RPMI8226 (cell line): ENCODE measurements around the gene E2F6.
"Not testable (repeated sequence)": the region's sequence is repeated elsewhere in the genome, so short reads cannot be mapped to it uniquely, and the experiment has no call there.

Experiments used
- DNase-seq: peaks from one replicate; pipeline ENCODE4 v3.0.0-alpha.2; 2015

Gene E2F6

GRCh38 chr2:11411768-11412448, 54.1 kb downstream of the E2F6 start:
- DNase-seq = no peak

- DNase-seq = no peak
Observed at GRCh38 chr2:11411244-11411643, 54.7 kb downstream of the E2F6 start.

- DNase-seq = no peak
Observed at GRCh38 chr2:11410101-11410500, 55.9 kb downstream of the E2F6 start.

GRCh38 chr2:11409572-11409959, 56.4 kb downstream of the E2F6 start:
- no peak for DNase-seq

DNA sequence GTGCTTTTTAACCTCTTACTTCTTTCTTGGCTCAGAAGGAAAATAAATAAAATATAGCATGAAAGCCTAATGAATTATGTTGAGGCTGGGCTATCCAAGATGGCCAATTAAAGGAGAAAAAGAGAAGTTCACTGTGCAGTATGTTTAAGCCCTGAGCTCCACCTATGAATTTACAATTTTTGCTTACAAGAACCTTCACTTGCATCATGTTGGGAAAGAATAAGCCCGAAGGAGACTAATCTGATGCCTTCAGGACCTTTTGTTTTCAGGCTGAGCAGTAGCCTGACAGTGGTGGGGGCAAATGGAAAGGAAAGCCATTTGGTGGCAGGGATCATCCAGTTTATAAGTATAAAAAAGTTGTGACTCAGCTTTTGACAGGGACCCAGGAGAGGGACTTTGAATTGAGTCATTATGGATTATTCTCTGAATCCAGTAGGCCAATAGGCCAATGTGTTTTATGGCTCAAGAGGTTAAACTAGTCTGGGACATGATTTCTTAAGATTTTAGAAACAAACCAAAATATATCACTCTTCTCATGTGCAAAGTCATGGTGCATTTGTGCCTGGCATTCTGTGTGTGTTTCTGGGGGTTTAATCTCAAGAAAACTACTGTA, 56.9 kb downstream of the E2F6 start:
- no peak for DNase-seq

GRCh38 chr2:11407413-11407812, 58.5 kb downstream of the E2F6 start:
- no peak for DNase-seq

DNA sequence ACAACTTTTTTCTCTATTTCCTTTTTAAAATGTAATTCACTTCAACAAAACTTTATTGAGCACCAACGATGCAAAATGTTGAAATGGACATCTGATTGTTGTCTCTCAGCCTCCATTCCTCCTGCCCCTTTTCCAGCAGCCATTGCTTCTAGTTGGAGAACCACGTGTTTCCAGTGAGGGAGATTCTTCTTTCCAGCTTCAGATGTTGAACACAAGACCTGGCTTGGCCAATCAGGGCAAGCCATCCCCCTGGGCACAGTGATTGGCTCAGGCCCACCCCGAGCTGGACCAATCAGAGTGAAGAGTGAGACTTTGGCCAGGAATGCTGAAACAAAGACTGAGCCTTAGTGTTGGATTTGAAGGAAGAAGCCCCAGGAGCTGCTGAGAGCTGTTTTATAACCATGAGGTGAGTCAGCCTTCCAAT, 59.0 kb downstream of the E2F6 start:
- DNase-seq = no peak

GRCh38 chr2:11406267-11406957, 59.5 kb downstream of the E2F6 start:
- DNase-seq = no peak

- DNase-seq = no peak
Observed at GRCh38 chr2:11405599-11406266, 60.2 kb downstream of the E2F6 start.

DNA sequence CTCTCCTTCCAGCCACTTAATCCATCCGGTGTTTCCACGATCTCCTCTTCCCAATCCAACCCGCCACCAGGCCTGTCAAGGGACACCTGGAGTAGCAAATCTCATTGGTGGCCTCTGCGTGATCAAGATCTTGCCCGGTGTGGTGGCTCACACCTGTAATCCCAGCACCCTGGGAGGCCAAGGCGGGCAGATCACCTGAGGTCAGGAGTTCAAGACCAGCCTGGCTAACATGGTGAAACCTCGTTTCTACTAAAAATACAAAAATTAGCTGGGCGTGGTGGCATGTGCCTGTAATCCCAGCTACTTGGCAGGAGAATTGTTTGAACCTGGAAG, 60.9 kb downstream of the E2F6 start:
- DNase-seq = not testable (repeated sequence)

- DNase-seq = no peak
Observed at GRCh38 chr2:11404376-11405073, 61.4 kb downstream of the E2F6 start.

DNA sequence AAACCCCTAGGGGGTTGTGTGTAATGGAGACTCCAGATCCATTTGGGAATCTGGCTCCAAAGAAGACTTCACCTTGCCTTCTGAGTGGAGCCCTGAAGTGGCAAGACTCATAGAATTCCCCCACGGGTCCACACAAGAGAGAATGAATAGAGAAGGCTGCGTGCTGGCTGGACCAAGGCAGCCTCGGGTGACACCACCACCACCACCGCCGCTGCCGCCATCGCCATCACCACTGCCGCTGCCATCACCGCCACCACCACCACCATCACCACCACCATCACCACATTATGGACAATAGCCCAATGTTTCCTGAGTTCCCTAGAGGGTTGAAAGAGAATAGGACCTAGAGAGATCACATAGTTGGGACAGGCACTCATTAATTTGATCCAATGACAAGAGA, 63.5 kb downstream of the E2F6 start:
- DNase-seq = no peak

GRCh38 chr2:11399438-11399762, 66.6 kb downstream of the E2F6 start:
- no peak for DNase-seq

GRCh38 chr2:11398750-11399437, 67.1 kb downstream of the E2F6 start:
- no peak for DNase-seq

DNA sequence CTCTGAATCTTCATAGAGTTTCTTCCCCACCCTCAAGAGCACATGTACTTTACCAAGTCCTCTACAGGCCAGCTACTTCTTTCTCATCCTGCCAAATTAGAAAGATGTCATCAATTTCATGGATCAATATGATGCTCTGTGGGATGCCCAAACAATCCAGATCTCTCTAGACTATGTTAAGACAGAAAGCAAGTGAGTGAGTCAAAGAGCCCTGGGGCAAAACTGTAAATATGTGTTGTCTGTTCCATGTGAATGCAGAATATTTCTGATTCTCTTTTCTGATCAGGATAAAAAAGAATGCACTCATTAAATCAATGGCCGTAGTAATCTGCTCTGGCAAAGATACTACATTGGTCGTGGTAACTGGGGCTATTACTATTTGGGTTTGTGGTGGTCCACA, 68.4 kb downstream of the E2F6 start:
- DNase-seq = no peak

DNA sequence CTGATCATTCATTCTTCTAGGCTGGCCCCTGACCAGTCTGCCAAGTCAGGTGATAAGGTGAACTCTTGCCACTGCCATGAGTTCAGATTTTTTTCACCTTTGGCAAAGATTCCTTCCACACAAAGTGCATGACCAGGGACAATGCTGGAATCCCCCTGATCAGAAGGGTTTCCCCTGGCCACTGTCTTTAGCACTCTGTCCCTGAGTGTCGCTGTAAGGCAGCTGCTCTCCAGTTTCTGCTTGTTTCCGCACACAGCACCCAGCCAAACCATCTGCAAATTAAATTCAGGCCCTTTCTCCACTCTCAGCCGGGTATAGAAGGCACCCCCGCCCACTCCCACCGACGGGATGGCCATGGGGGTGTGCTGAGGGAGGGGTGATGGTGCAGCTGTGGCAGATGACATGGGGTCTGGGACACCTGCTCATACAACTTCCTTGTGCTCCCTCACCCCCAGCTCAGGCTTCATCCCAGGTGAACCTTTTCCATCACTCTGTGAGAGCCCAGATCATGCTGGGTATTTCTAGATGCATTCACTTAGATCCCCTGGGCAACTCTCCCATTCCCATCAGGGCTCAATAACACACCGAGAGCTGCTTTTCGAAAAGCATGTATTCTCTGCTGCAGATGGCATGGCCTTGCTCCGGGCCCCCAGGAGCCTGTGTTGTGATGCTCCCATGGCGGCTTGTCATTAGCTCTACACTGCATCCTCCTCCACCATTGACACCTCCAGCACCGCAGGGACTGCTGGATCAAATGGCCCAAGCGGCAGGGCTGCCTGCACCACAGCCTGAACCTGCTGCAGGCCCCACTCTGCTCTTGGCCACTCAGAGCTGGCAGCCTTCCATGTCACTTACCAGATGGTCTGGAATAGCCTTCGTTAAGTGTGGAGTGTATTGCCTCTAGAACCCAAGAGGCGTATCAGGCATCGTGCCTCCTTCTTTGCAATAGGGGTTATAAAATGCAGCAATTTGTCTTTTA, 69.2 kb downstream of the E2F6 start:
- DNase-seq = no peak

GRCh38 chr2:11396021-11396420, 69.9 kb downstream of the E2F6 start:
- no peak for DNase-seq

GRCh38 chr2:11395389-11395788, 70.6 kb downstream of the E2F6 start:
- no peak for DNase-seq
